GM10248 (cell line): ENCODE results near the gene TMC2.

Source experiments
- CTCF ChIA-PET: fragments of 300-600 bp; sonication (Branson Sonifier 250); formaldehyde crosslinking; extraction: SDS; loops from one replicate; lab custom pipeline; 2021; ENCODE audit warnings: antibody characterized with exemption; lab: Yijun Ruan, JAX
- POLR2A ChIA-PET: fragments of 350-650 bp; sonication (Branson Sonifier 250); formaldehyde crosslinking; extraction: SDS; loops from one replicate; lab custom pipeline; 2020; ENCODE audit warnings: antibody characterized with exemption; lab: Yijun Ruan, JAX
- DNase-seq: peaks from one replicate; pipeline ENCODE4 v3.0.0; 2012; ENCODE audit errors: extremely low spot score
- CTCF ChIP-seq: IDR thresholded peaks from 2 replicates; pipeline ENCODE4 v1.5.1; 2012; ENCODE audit warnings: mild to moderate bottlenecking, low read depth; ENCODE audit errors: extremely low read depth, missing control alignments, control extremely low read depth

TMC2 gene

GRCh38 chr20:2509468-2509781 is 26.9 kb upstream of the TMC2 start:
- no peak for TF ChIP-seq CTCF
- DNase-seq: no peak
- POLR2A ChIA-PET: no interaction called here
- CTCF ChIA-PET: interaction anchor here (0.6 to 9.9 kb wide), 3 partner anchors 13 to 720 kb away, joined by 3 to 138 read pairs (median 5); no protein-coding TSS in a partner anchor

- no peak for DNase-seq
- CTCF ChIA-PET: interaction anchor here (9.9 kb wide), 1 partner anchor 13 kb away, joined by 138 read pairs; no protein-coding TSS in a partner anchor
- no peak for TF ChIP-seq CTCF
- POLR2A ChIA-PET: no interaction called here
Observed at GRCh38 chr20:2509794-2510193, 26.6 kb upstream of the TMC2 start.

- TF ChIP-seq CTCF: no peak
- DNase-seq: no peak
- ChIA-PET POLR2A (no interaction called here), CTCF (interaction anchor here (1.3 to 9.9 kb wide), 2 partner anchors 7 to 44 kb away, joined by 3 to 138 read pairs; partner anchors contain the start of gene SNRPB)
Observed at GRCh38 chr20:2515203-2515602, 21.2 kb upstream of the TMC2 start.

GRCh38 chr20:2516399-2516798 is 20.0 kb upstream of the TMC2 start:
- no peak for TF ChIP-seq CTCF
- ChIA-PET CTCF (no interaction called here), POLR2A (interaction anchor here (0.6 to 1.1 kb wide), 2 partner anchors 10 to 46 kb away, joined by 3 to 6 read pairs; partner anchors contain the start of gene SNRPB)
- DNase-seq: no peak

GRCh38 chr20:2518096-2518495 is 18.3 kb upstream of the TMC2 start:
- DNase-seq: no peak
- POLR2A ChIA-PET: no interaction called here
- no peak for TF ChIP-seq CTCF
- CTCF ChIA-PET: no interaction called here

- ChIA-PET POLR2A (no interaction called here), CTCF (no interaction called here)
- DNase-seq: no peak
- TF ChIP-seq CTCF: no peak
Observed at GRCh38 chr20:2518558-2518957, 17.8 kb upstream of the TMC2 start.
